WTC11 (cell line): ENCODE results near the gene ATP2B3. TPM values are rescaled to one million over a fixed set of nuclear protein-coding genes. Genes with fewer than 3 reads are reported as not detected.

ENCODE experiments used
- ATAC-seq: fragments of 200-7000 bp; cut with Tn5 transposase; 2 replicates; pipeline ENCODE4 v1.10.0; 2021; ENCODE audit warnings: mild to moderate bottlenecking, moderate library complexity
- CTCF ChIA-PET: fragments of 300-600 bp; sonication (Branson Sonifier 250); formaldehyde crosslinking; loops from one replicate; lab custom pipeline; 2021; ENCODE audit warnings: antibody characterized with exemption; lab: Charles Lee
- POLR2A ChIA-PET: fragments of 350-600 bp; sonication (Branson Sonifier 250); formaldehyde crosslinking; loops from one replicate; lab custom pipeline; 2021; ENCODE audit warnings: antibody characterized with exemption; lab: Charles Lee
- DNase-seq: peaks from one replicate; pipeline ENCODE4 v3.0.0; 2021; ENCODE audit warnings: low spot score
- H3K27ac Mint-ChIP-seq: 2 replicates; pipeline ENCODE4 v1.8.0; 2021; ENCODE audit warnings: mixed read lengths
- H3K27me3 Mint-ChIP-seq: 2 replicates; pipeline ENCODE4 v1.8.0; 2021; ENCODE audit warnings: low read depth, mild to moderate bottlenecking, moderate library complexity, mixed read lengths
- H3K36me3 Mint-ChIP-seq: 2 replicates; pipeline ENCODE4 v1.8.0; 2021; ENCODE audit warnings: mixed read lengths
- H3K4me1 Mint-ChIP-seq: 2 replicates; pipeline ENCODE4 v1.8.0; 2022; ENCODE audit warnings: mixed read lengths
- H3K4me3 Mint-ChIP-seq: 2 replicates; pipeline ENCODE4 v1.8.0; 2021; ENCODE audit warnings: mild to moderate bottlenecking, moderate library complexity, mixed read lengths
- H3K9me3 Mint-ChIP-seq: 2 replicates; pipeline ENCODE4 v1.8.0; 2021; ENCODE audit warnings: mixed read lengths
- AFF4 ChIP-seq: sonication (generic); formaldehyde crosslinking; IDR thresholded peaks from 2 replicates; pipeline ENCODE4 v1.8.1; 2023; ENCODE audit warnings: mild to moderate bottlenecking, missing genetic modification reagents, borderline replicate concordance
- ATF3 ChIP-seq: sonication (generic); formaldehyde crosslinking; conservative IDR thresholded peaks from 2 replicates; pipeline ENCODE4 v1.8.1; 2022; ENCODE audit warnings: mild to moderate bottlenecking, missing genetic modification reagents
- CBFB ChIP-seq: sonication (generic); formaldehyde crosslinking; IDR thresholded peaks from 2 replicates; pipeline ENCODE4 v1.8.1; 2022; ENCODE audit warnings: mild to moderate bottlenecking, low read depth, missing genetic modification reagents
- CDX4 ChIP-seq: fragments of 250-450 bp; sonication (Bioruptor Pico); IDR thresholded peaks from 2 replicates; pipeline ENCODE4 v1.9.0; 2021; ENCODE audit warnings: moderate library complexity, mild to moderate bottlenecking, inconsistent platforms, borderline replicate concordance
- E2F4 ChIP-seq: sonication (generic); formaldehyde crosslinking; IDR thresholded peaks from 2 replicates; pipeline ENCODE4 v1.8.1; 2022; ENCODE audit warnings: low read depth, mild to moderate bottlenecking, moderate library complexity, missing genetic modification reagents, borderline replicate concordance
- ESRRA ChIP-seq: sonication (generic); formaldehyde crosslinking; IDR thresholded peaks from 2 replicates; pipeline ENCODE4 v1.8.1; 2022; ENCODE audit warnings: mild to moderate bottlenecking, missing genetic modification reagents, borderline replicate concordance
- GTF2I ChIP-seq: fragments of 250-450 bp; sonication (Bioruptor Pico); conservative IDR thresholded peaks from 2 replicates; pipeline ENCODE4 v1.4.0; 2021; ENCODE audit warnings: mild to moderate bottlenecking
- KAT7 ChIP-seq: sonication (generic); formaldehyde crosslinking; IDR thresholded peaks from 2 replicates; pipeline ENCODE4 v1.8.1; 2023; ENCODE audit warnings: missing genetic modification reagents, mild to moderate bottlenecking, borderline replicate concordance
- MLX ChIP-seq: sonication (generic); formaldehyde crosslinking; IDR thresholded peaks from 2 replicates; pipeline ENCODE4 v1.8.1; 2023; ENCODE audit warnings: mild to moderate bottlenecking, missing genetic modification reagents, moderate library complexity
- MXD4 ChIP-seq: fragments of 250-450 bp; sonication (Bioruptor Pico); IDR thresholded peaks from 2 replicates; pipeline ENCODE4 v1.8.0; 2021; ENCODE audit warnings: mild to moderate bottlenecking, moderate library complexity, borderline replicate concordance
- MYBL2 ChIP-seq: sonication (generic); formaldehyde crosslinking; IDR thresholded peaks from 2 replicates; pipeline ENCODE4 v1.8.1; 2023; ENCODE audit warnings: mild to moderate bottlenecking, moderate library complexity, missing genetic modification reagents
- NR2C2 ChIP-seq: sonication (generic); formaldehyde crosslinking; IDR thresholded peaks from 2 replicates; pipeline ENCODE4 v1.8.0; 2022; ENCODE audit warnings: mild to moderate bottlenecking, missing genetic modification reagents
- RORB ChIP-seq: fragments of 250-450 bp; sonication (Bioruptor Pico); IDR thresholded peaks from 2 replicates; pipeline ENCODE4 v1.9.0; 2021; ENCODE audit warnings: mild to moderate bottlenecking
- SMAD3 ChIP-seq: sonication (generic); formaldehyde crosslinking; IDR thresholded peaks from 2 replicates; pipeline ENCODE4 v1.8.0; 2022; ENCODE audit warnings: missing genetic modification reagents, mild to moderate bottlenecking, borderline replicate concordance
- TCF7 ChIP-seq: sonication (generic); formaldehyde crosslinking; IDR thresholded peaks from 2 replicates; pipeline ENCODE4 v1.8.0; 2022; ENCODE audit warnings: mild to moderate bottlenecking, low read depth, missing genetic modification reagents, moderate library complexity
- ZBTB21 ChIP-seq: sonication (generic); formaldehyde crosslinking; IDR thresholded peaks from 2 replicates; pipeline ENCODE4 v1.8.1; 2023; ENCODE audit warnings: mild to moderate bottlenecking, missing genetic modification reagents, borderline replicate concordance
- ZNF219 ChIP-seq: sonication (generic); formaldehyde crosslinking; IDR thresholded peaks from 2 replicates; pipeline ENCODE4 v1.8.0; 2023; ENCODE audit warnings: missing genetic modification reagents, mild to moderate bottlenecking, borderline replicate concordance
- ZNF396 ChIP-seq: fragments of 250-450 bp; sonication (Bioruptor Pico); IDR thresholded peaks from 2 replicates; pipeline ENCODE4 v1.8.0; 2021; ENCODE audit warnings: mild to moderate bottlenecking, moderate library complexity, borderline replicate concordance
- ZNF416 ChIP-seq: fragments of 250-450 bp; sonication (Bioruptor Pico); IDR thresholded peaks from 2 replicates; pipeline ENCODE4 v1.9.0; 2021; ENCODE audit warnings: mild to moderate bottlenecking, inconsistent platforms
- ZNF425 ChIP-seq: fragments of 250-450 bp; sonication (Bioruptor Pico); conservative IDR thresholded peaks from 2 replicates; pipeline ENCODE4 v1.9.0; 2021; ENCODE audit warnings: mild to moderate bottlenecking
- ZNF512 ChIP-seq: sonication (generic); formaldehyde crosslinking; IDR thresholded peaks from 2 replicates; pipeline ENCODE4 v1.8.1; 2022; ENCODE audit warnings: missing genetic modification reagents, borderline replicate concordance
- total RNA-seq: library from RNA; stranded (reverse); gene quantifications from 3 replicates; pipeline ENCODE4 v1.2.3, GENCODE V29; 2021

The ATP2B3 gene
- total RNA-seq, 1 experiment from 2014 or later, result 0.28 TPM

- Mint-ChIP-seq H3K27ac (no peak overlapping the region), H3K4me3 (no peak overlapping the region), H3K4me1 (0 out of 2 replicates have a peak, but pooled peaks cover 2% of the 10 kb centered on the region), H3K36me3 (no peaks in the 10 kb centered on the region), H3K9me3 (no peaks in the 10 kb centered on the region), H3K27me3 (no peaks in the 10 kb centered on the region; the same call in none of the 2 replicates)
- no peak for ATAC-seq
- POLR2A ChIA-PET, result no interaction called here
- CTCF ChIA-PET, result interaction anchor here (1.2 kb wide), 1 partner anchor 40 kb away, joined by 4 read pairs; the partner anchor contains the start of gene HAUS7
- TF ChIP-seq TCF7 (CRISPR knock-in tag), result no peak
- no peak for TF ChIP-seq ZNF425 (CRISPR knock-in tag)
- no peak for TF ChIP-seq SMAD3 (CRISPR knock-in tag)
- no peak for TF ChIP-seq RORB
- no peak for TF ChIP-seq NR2C2 (CRISPR knock-in tag)
- no peak for TF ChIP-seq KAT7 (CRISPR knock-in tag)
- no peak for TF ChIP-seq E2F4 (CRISPR knock-in tag)
- no peak for TF ChIP-seq ATF3
- no peak for TF ChIP-seq GTF2I
- DNase-seq, result no peak
Measured at GRCh38 chrX:153510383-153510782, 7.1 kb upstream of the ATP2B3 start.

- H3K4me3 Mint-ChIP-seq, result no peak overlapping the region
- H3K9me3 Mint-ChIP-seq, result no peaks in the 10 kb centered on the region
- no peak for DNase-seq
- H3K27me3 Mint-ChIP-seq, result peaks cover 15% of the 10 kb centered on the region
- no peaks in the 10 kb centered on the region for H3K36me3 Mint-ChIP-seq
- no peak for TF ChIP-seq MLX (CRISPR knock-in tag)
- no peak for TF ChIP-seq ZNF512 (CRISPR knock-in tag)
- TF ChIP-seq ZNF416 (CRISPR knock-in tag), result no peak
- ChIA-PET POLR2A (no interaction called here), CTCF (no interaction called here)
- no peak for ATAC-seq
- H3K4me1 Mint-ChIP-seq, result 0 out of 2 replicates have a peak, but pooled peaks cover 2% of the 10 kb centered on the region
- no peak overlapping the region; the same call in 1 of the 2 replicates for H3K27ac Mint-ChIP-seq
Measured at GRCh38 chrX:153511784-153512500, 5.5 kb upstream of the ATP2B3 start.

- no peak overlapping the region for H3K4me3 Mint-ChIP-seq
- H3K27me3 Mint-ChIP-seq, result peaks cover 18% of the 10 kb centered on the region
- no peak overlapping the region for H3K27ac Mint-ChIP-seq
- H3K4me1 Mint-ChIP-seq, result 0 out of 2 replicates have a peak, but pooled peaks cover 2% of the 10 kb centered on the region
- no peaks in the 10 kb centered on the region for H3K36me3 Mint-ChIP-seq
- DNase-seq, result no peak
- ChIA-PET POLR2A (interaction anchor here (0.7 kb wide), 1 partner anchor 1021 kb away, joined by 11 read pairs; no protein-coding TSS in a partner anchor), CTCF (no interaction called here)
- no peak for ATAC-seq
- H3K9me3 Mint-ChIP-seq, result no peaks in the 10 kb centered on the region
- TF ChIP-seq ZBTB21 (CRISPR knock-in tag), result no peak
- TF ChIP-seq ESRRA (CRISPR knock-in tag), result no peak
- TF ChIP-seq AFF4, result no peak
- no peak for TF ChIP-seq ZNF219
- TF ChIP-seq ZNF416 (CRISPR knock-in tag), result no peak
- TF ChIP-seq CBFB (CRISPR knock-in tag), result no peak
- no peak for TF ChIP-seq ZNF396 (CRISPR knock-in tag)
- TF ChIP-seq CDX4 (CRISPR knock-in tag), result no peak
- TF ChIP-seq MYBL2, result no peak
- TF ChIP-seq MXD4 (CRISPR knock-in tag), result no peak
Measured at GRCh38 chrX:153512501-153512893, 4.9 kb upstream of the ATP2B3 start.
